ENCODE results near the gene STARD8.
"Not testable (repeated sequence)": the region's sequence is repeated elsewhere in the genome, so short reads cannot be mapped to it uniquely, and the experiment has no call there.

STARD8 gene

GRCh38 chrX:68647156-68647957 is at the start of gene STARD8:
Gene STARD8 (plus strand): TSS chrX:68647666. CDS start chrX:68647883, 217 bp downstream.
- no peak for DNase-seq (ENCODE audit: low spot score)

GRCh38 chrX:68598841-68599240 is 48.6 kb upstream of the STARD8 start:
- no peak for DNase-seq (ENCODE audit: low spot score)

- DNase-seq (ENCODE audit: low spot score): peak; percentile 2
Measured at GRCh38 chrX:68599256-68600152, 48.0 kb upstream of the STARD8 start.

DNA sequence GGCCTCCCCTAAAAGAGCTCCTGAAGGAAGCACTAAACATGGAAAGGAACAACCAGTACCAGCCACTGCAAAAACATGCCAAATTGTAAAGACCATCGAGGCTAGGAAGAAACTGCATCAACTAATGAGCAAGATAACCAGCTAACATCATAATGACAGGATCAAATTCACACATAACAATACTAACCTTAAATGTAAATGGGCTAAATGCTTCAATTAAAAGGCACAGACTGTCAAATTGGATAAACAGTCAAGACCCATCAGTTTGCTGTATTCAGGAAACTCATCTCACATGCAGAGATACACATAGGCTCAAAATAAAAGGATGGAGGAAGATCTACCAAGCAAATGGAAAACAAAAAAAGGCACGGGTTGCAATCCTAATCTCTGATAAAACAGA is 43.2 kb upstream of the STARD8 start:
- not testable (repeated sequence) for DNase-seq (ENCODE audit: low spot score)

DNA sequence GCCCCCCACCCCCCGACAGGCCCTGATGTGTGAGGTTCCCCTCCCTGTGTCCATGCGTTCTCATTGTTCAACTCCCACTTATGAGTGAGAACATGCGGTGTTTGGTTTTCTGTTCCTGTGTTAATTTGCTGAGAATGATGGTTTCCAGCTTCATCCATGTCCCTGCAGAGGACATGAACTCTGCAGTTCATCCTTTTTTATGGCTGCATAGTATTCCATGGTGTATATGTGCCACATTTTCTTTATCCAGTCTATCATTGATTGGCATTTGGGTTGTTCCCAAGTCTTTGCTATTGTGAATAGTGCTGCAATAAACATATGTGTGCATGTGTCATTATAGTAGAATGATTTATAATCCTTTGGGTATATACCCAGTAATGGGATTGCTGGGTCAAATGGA is 32.7 kb upstream of the STARD8 start:
- not testable (repeated sequence) for DNase-seq (ENCODE audit: low spot score)

- DNase-seq (ENCODE audit: low spot score): no peak
Measured at GRCh38 chrX:68627986-68628385, 19.5 kb upstream of the STARD8 start.

- DNase-seq (ENCODE audit: low spot score): not testable (repeated sequence)
Measured at GRCh38 chrX:68629936-68630335, 17.5 kb upstream of the STARD8 start.

DNA sequence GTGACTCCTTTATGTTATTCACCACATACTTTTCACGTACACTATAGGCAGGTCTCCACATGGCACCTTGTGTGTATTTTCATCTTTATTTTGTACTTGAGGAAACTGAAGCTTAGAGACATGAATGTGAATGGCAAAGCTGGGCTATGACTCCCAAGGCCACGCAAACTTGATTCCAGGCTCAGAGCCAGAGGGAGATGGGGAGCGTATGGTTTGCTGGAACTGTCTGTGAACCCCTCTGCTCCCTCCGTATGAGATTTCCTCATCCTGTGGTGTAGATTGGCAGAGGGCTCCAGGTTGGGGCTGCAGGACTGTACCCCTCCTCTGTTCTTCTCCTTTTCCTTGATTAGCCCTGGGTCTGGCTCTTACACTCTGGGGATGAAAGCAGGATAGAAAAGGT is 16.1 kb upstream of the STARD8 start:
- DNase-seq (ENCODE audit: low spot score): no peak

DNA sequence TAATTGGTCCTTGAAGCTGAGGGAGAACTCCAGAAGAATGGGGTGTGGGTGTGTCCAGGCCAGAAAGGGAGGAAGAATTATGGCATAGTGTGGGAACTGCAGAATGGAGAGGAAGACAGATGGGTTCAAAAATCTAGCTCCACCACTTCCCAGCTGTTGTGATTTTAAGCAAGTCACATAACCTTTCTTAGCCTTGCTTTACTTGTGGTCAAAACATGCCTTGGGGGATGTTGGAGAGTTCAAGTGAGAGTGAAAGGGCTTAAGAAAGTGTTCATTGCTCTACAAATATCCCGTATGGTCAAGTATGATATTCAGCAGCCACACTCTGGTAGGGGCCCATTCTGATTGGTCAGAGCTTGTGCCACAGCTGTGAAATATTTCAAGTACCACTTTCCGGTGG is 15.0 kb upstream of the STARD8 start:
- DNase-seq (ENCODE audit: low spot score): no peak

DNA sequence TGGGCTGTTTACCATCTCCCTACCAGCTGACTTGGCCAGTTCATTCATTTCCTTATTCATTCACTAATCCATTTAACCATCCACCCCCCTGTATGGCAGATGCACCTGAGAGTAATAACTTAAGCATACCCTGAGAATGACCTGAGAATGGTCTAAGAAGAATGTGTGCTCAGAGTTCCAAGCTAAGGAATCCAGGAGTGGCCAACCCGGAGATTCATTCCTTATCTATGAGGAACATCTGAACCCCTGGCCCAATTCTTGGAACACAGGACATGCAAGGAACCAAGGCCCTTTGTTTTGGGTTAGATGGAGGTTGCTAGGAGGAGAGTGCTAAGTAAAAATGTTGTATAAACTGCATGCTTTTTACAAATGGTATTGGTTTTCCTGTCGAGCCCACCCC is 13.5 kb upstream of the STARD8 start:
- DNase-seq (ENCODE audit: low spot score): no peak

DNA sequence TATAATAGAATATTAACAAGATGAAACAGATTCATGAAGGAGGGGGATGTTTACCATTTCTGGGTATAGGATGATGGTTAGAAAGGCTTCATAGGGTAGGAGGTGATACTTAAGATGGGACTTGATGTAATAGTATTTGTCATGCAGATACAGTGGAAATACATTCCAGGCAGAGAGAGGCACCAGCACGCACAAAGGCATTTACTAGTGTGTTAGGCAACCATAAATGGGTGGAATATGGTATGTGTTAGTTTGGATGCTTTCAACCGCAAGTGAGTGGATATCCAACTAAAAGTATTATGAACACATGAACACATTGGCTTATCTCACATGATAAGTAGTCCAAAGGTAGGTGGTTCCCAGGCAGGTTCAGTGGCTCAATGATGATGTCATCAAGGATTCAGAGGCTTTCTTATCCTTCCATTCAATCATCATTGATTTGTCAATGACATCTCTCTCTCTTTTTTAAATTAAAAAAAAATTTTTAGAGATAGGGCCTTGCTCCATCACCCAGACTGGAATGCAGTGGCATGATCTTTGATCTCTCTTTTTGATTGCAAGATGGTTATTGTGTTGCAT is 12.7 kb upstream of the STARD8 start:
- DNase-seq (ENCODE audit: low spot score): no peak

- no peak for DNase-seq (ENCODE audit: low spot score)
Measured at GRCh38 chrX:68640661-68641060, 6.8 kb upstream of the STARD8 start.

GRCh38 chrX:68644861-68645260 is 2.6 kb upstream of the STARD8 start:
- no peak for DNase-seq (ENCODE audit: low spot score)

GRCh38 chrX:68646421-68646820 is 1.0 kb upstream of the STARD8 start:
- no peak for DNase-seq (ENCODE audit: low spot score)

GRCh38 chrX:68648960-68649359 is 1.5 kb downstream of the STARD8 start:
- no peak for DNase-seq (ENCODE audit: low spot score)

DNA sequence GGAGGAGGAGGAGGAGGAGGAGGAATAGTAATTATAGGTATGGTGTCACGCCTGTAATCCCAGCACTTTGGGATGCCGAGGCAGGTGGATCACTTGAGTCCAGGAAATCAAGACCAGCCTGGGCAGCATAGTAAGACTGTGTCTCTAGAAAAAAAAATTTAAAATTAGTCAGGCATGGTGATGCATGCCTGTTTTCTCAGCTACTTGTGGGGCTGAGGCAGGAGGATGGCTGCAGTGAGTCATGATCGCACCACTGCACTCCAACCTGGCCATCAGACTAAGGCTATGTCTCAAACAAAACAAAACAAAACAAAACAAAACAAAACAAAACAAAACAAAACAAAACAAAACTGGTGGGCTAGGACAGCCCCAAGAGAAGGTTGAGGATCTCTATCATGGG is 3.0 kb downstream of the STARD8 start:
- DNase-seq (ENCODE audit: low spot score): no peak

DNA sequence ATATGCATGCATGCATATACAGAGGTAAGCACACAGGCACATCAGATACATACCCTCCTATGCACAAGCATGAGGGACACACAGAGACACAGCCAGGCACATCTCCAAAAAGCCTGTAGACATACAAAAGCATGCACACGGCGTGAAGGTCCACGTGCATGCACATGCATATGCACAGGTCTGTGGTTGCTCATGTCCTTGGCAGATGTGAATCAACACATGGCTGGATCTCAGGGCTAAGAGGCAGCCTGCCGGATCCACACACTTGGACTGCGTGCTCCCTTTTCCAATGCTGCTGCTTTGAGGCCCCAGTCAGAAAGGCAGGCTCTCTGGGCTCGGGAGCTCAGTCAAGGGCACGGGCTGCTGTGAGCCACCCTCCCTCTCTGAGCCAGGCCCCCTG is 3.6 kb downstream of the STARD8 start:
- DNase-seq (ENCODE audit: low spot score): no peak

GRCh38 chrX:68652326-68653170 is 5.1 kb downstream of the STARD8 start:
- no peak for DNase-seq (ENCODE audit: low spot score)

DNA sequence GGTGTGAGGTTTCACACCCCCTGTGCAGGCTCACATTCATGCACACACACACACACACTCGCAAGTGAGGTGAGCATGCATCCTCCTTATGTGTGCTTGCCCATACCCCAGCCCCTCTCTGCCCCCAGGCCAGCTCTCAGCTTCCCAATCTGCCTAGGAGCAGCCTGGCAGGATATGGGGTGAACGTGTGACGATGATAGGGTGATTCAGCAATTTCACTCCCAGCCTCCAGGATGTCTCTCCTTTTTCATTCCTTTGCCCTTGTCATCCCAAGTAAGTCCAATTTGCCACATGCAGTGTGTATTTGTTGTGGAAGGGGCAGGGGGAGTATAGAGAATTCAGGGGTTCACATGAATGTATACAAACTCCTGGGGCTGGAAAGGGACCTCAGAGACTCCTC is 7.2 kb downstream of the STARD8 start:
- DNase-seq (ENCODE audit: low spot score): no peak

GRCh38 chrX:68656473-68656872 is 9.0 kb downstream of the STARD8 start:
- DNase-seq (ENCODE audit: low spot score): not testable (repeated sequence)

- no peak for DNase-seq (ENCODE audit: low spot score)
Measured at GRCh38 chrX:68658530-68658929, 11.1 kb downstream of the STARD8 start.

- no peak for DNase-seq (ENCODE audit: low spot score)
Measured at GRCh38 chrX:68659385-68659784, 11.9 kb downstream of the STARD8 start.

Data from HuH-7.5 (cell line).